Endothelial cell of umbilical vein (primary cell): ENCODE data around the gene CD160. TPM values are rescaled to one million over a fixed set of nuclear protein-coding genes. Genes with fewer than 3 reads are reported as not detected.

ENCODE experiments used
- BruUV-seq: library from RNA; stranded (reverse); fragments of 400-500 nt; replicated peaks from 2 replicates; lab custom pipeline; 2021; lab: Mats Ljungman, UMichigan
- CTCF ChIA-PET: fragments of 300-600, 350-600 bp; sonication (Branson Sonifier 250); formaldehyde crosslinking; loops from one replicate; lab custom pipeline; 2021; ENCODE audit warnings: antibody characterized with exemption, inconsistent platforms; lab: Charles Lee
- POLR2A ChIA-PET: fragments of 300-600, 350-600 bp; sonication (Branson Sonifier 250); formaldehyde crosslinking; loops from one replicate; lab custom pipeline; 2021; ENCODE audit warnings: antibody characterized with exemption, inconsistent platforms; lab: Charles Lee
- DNase-seq: peaks from one replicate; pipeline ENCODE4 v3.0.0-alpha.2; 2011; ENCODE audit warnings: low read depth, low spot score
- FAIRE-seq: peaks from 2 replicates; lab custom pipeline; 2011; peaks lifted over from hg19 to GRCh38; lab: Jason Lieb, UNC
- H2AFZ ChIP-seq: 2 replicates; pipeline ENCODE4 v1.6.0; 2012; ENCODE audit warnings: low read depth, low read length, control low read depth, inconsistent platforms
- H3K27ac ChIP-seq: 2 replicates; pipeline ENCODE4 v1.5.1; 2011; ENCODE audit warnings: low read depth, mild to moderate bottlenecking, control low read depth, low read length, moderate library complexity; ENCODE audit not compliant: insufficient read depth
- H3K27me3 ChIP-seq, 2 experiments: 2 replicates each; pipeline versions ENCODE4 v1.6.0 to v1.6.1; 2011; ENCODE audit warnings: low read length in 2 of 2, mixed read lengths in 1 of 2; ENCODE audit not compliant: control insufficient read depth in 2 of 2, insufficient read depth in 2 of 2
- H3K36me3 ChIP-seq, 2 experiments: 2 replicates in 1 of 2; 3 replicates in 1 of 2; pipeline ENCODE4 v1.5.1; 2011; ENCODE audit warnings: low read length in 2 of 2, mild to moderate bottlenecking in 1 of 2, moderate library complexity in 1 of 2; ENCODE audit not compliant: control insufficient read depth in 2 of 2, insufficient read depth in 2 of 2; ENCODE audit errors: extremely low read depth in 1 of 2
- H3K4me1 ChIP-seq: 3 replicates; pipeline ENCODE4 v1.5.1; 2011; ENCODE audit warnings: mild to moderate bottlenecking, low read length; ENCODE audit not compliant: control insufficient read depth, insufficient read depth; ENCODE audit errors: extremely low read depth
- H3K4me2 ChIP-seq: 2 replicates; pipeline ENCODE4 v1.6.1; 2011; ENCODE audit warnings: low read length, control low read depth, mixed read lengths; ENCODE audit not compliant: insufficient read depth
- H3K4me3 ChIP-seq, 3 experiments: fragments of 200-600 bp in 1 of 3; sonication (generic), shearing (Covaris generic) in 1 of 3; replicated peaks in 1 of 3; 2 replicates each; pipeline ENCODE4 v1.5.1; 2011 to 2016; ENCODE audit warnings: control low read depth in 3 of 3, low read length in 3 of 3, mild to moderate bottlenecking in 2 of 3, inconsistent platforms in 1 of 3, low read depth in 1 of 3, moderate library complexity in 1 of 3; ENCODE audit not compliant: insufficient read depth in 1 of 3
- H3K79me2 ChIP-seq: 2 replicates; pipeline ENCODE4 v1.6.0; 2012; ENCODE audit warnings: low read length, inconsistent platforms; ENCODE audit not compliant: control insufficient read depth, insufficient read depth
- H3K9ac ChIP-seq: replicated peaks from 2 replicates; pipeline ENCODE3; 2011; ENCODE audit warnings: low read length, control low read depth; ENCODE audit not compliant: insufficient read depth; ENCODE audit errors: extremely low read depth
- H3K9me1 ChIP-seq: replicated peaks from 3 replicates; pipeline ENCODE4 v1.6.0; 2011; ENCODE audit warnings: mild to moderate bottlenecking, low read length; ENCODE audit not compliant: control insufficient read depth, insufficient read depth; ENCODE audit errors: extremely low read depth
- H3K9me3 ChIP-seq: replicated peaks from 2 replicates; pipeline ENCODE4 v1.5.1; 2012; ENCODE audit warnings: low read length, inconsistent platforms; ENCODE audit not compliant: control insufficient read depth, insufficient read depth
- H4K20me1 ChIP-seq: replicated peaks from 2 replicates; pipeline ENCODE3; 2011; ENCODE audit warnings: mild to moderate bottlenecking, low read length; ENCODE audit not compliant: control insufficient read depth, insufficient read depth; ENCODE audit errors: extremely low read depth
- EZH2 ChIP-seq: IDR thresholded peaks from 2 replicates; pipeline ENCODE4 v1.6.1; 2012; ENCODE audit warnings: borderline replicate concordance, low read depth, mild to moderate bottlenecking, moderate library complexity, low read length, inconsistent platforms; ENCODE audit not compliant: severe bottlenecking
- FOS ChIP-seq: IDR thresholded peaks from 2 replicates; pipeline ENCODE4 v1.6.1; 2011; ENCODE audit warnings: mild to moderate bottlenecking, low read length, moderate library complexity, borderline replicate concordance; ENCODE audit not compliant: insufficient read depth
- GATA2 ChIP-seq: IDR thresholded peaks from 2 replicates; pipeline ENCODE4 v1.7.0; 2011; ENCODE audit warnings: low read depth, mild to moderate bottlenecking, moderate library complexity, mixed read lengths, low read length; ENCODE audit not compliant: insufficient read length, insufficient read depth
- JUN ChIP-seq: IDR thresholded peaks from 2 replicates; pipeline ENCODE4 v1.6.1; 2011; ENCODE audit warnings: borderline replicate concordance, low read depth; ENCODE audit not compliant: insufficient read length, insufficient read depth
- MYC ChIP-seq: IDR thresholded peaks from one replicate; pipeline ENCODE4 v1.6.1; 2011; ENCODE audit warnings: mild to moderate bottlenecking, low read depth, low read length
- POLR2A ChIP-seq: IDR thresholded peaks from 2 replicates; pipeline ENCODE4 v1.6.1; 2012; ENCODE audit warnings: low read depth, mild to moderate bottlenecking, control low read depth, low read length
- POLR2AphosphoS5 ChIP-seq: IDR thresholded peaks from 2 replicates; pipeline ENCODE4 v1.6.1; 2012; ENCODE audit warnings: low read depth, mild to moderate bottlenecking, control low read depth, low read length, moderate library complexity; ENCODE audit not compliant: insufficient read depth
- dilution Hi-C: fragments of 300-500 bp; cut with MboI; formaldehyde crosslinking; loops from one replicate; pipeline ENCODE4 v1.15.0; 2019; ENCODE audit warnings: low sequenced_read_pairs; ENCODE audit not compliant: extremely low pct_ligation_motif_present
- intact Hi-C: fragments of 100-400 bp; cut with micrococcal nuclease; formaldehyde crosslinking; loops from one replicate; pipeline ENCODE4 v1.10.0; 2022
- polyA plus RNA-seq, 4 experiments: library from polyadenylated mRNA; depleted of rRNA in 3 of 4; stranded (reverse) in 3 of 4; unstranded in 1 of 4; fragments of >200 nt; gene quantifications; 2 replicates each; pipeline versions ENCODE4 v1.2.1 to v1.2.3, GENCODE V29; 2011 to 2012; ENCODE audit warnings: missing spikeins in 1 of 4
- total RNA-seq: library from RNA; stranded (reverse); gene quantifications from 2 replicates; pipeline ENCODE4 v1.2.3, GENCODE V29; 2021
- TF ChIP-seq, protein P1 (sequence below), 2 donors: IDR thresholded peaks; 1 replicate in 1 of 2; 2 replicates in 1 of 2; pipeline ENCODE4 v1.5.1; 2011; ENCODE audit warnings: low read length in 2 of 2, mild to moderate bottlenecking in 2 of 2, moderate library complexity in 2 of 2, control low read depth in 1 of 2, inconsistent platforms in 1 of 2, low read depth in 1 of 2; ENCODE audit not compliant: insufficient read depth in 1 of 2; ENCODE audit errors: extremely low read depth in 1 of 2
- TF ChIP-seq, protein P2 (sequence below): IDR thresholded peaks from 2 replicates; pipeline ENCODE4 v1.6.1; 2011; ENCODE audit not compliant: insufficient read depth, insufficient read length

The CD160 gene
- total and polyA plus RNA-seq, 2 donors (not counting 3 experiments of a cell fraction or from before 2014, with no cell fraction given) = not detected

DNA sequence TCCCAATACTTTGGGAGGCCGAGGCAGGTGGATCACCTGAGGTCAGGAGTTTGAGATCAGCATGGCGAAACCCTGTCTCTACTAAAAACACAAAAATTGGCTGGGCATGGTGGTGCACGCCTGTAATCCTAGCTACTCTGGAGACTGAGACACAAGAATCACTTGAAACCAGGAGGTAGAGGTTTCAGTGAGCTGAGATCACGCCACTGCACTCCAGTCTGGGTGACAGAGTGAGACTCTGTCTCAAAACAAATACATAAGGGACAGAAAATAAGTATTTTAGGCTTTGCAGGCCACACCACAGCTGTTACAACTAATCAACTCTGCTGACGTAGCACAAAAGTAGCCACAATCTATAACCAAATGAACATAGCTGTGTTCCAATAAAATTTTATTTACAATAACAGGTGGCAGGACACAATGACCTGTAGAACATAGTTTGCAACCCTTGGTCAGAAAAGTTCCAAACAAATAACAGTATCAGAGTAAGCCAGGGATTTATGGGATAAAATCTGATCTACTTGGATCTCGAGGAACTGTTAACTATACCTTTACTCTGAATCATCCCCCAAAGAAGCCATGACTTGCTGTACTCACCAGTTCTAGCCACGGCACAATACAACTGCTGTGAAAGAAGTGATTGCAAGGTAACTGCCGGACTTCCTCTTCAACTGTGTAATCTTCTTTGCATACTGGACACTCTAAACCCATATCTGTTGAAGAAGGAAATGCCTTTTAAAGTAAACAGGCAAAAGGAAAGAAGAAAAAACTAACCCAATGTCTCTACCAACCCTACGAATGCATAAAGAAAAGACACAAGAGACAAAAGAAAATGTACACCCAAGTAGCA is 28.3 kb downstream of the CD160 start:
- BruUV-seq = no TSS peak
- no peaks in the 10 kb centered on the region for H4K20me1 ChIP-seq
- no peak overlapping the region for H3K4me3 ChIP-seq
- H3K9ac ChIP-seq = no peak overlapping the region
- ChIA-PET CTCF (interaction anchor here (0.9 to 1.6 kb wide), 2 partner anchors 10 to 232 kb away, joined by 3 to 6 read pairs; no protein-coding TSS in a partner anchor), POLR2A (interaction anchor here (0.6 kb wide), 1 partner anchor 46 kb away, joined by 8 read pairs; no protein-coding TSS in a partner anchor)
- dilution Hi-C loops (no loop called here), intact Hi-C loops (no loop called here)
- TF ChIP-seq, protein P1, sequence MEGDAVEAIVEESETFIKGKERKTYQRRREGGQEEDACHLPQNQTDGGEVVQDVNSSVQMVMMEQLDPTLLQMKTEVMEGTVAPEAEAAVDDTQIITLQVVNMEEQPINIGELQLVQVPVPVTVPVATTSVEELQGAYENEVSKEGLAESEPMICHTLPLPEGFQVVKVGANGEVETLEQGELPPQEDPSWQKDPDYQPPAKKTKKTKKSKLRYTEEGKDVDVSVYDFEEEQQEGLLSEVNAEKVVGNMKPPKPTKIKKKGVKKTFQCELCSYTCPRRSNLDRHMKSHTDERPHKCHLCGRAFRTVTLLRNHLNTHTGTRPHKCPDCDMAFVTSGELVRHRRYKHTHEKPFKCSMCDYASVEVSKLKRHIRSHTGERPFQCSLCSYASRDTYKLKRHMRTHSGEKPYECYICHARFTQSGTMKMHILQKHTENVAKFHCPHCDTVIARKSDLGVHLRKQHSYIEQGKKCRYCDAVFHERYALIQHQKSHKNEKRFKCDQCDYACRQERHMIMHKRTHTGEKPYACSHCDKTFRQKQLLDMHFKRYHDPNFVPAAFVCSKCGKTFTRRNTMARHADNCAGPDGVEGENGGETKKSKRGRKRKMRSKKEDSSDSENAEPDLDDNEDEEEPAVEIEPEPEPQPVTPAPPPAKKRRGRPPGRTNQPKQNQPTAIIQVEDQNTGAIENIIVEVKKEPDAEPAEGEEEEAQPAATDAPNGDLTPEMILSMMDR (IDR thresholded peaks at IDR 0.05; ENCODE audit: extremely low read depth in 1 of 2, insufficient read depth in 1 of 2, low read depth in 1 of 2, low read length in 2 of 2) = no peak
- TF ChIP-seq GATA2 = no peak
- no peak for TF ChIP-seq EZH2
- no peak for TF ChIP-seq POLR2A
- no peak for TF ChIP-seq MYC
- TF ChIP-seq, protein P2, sequence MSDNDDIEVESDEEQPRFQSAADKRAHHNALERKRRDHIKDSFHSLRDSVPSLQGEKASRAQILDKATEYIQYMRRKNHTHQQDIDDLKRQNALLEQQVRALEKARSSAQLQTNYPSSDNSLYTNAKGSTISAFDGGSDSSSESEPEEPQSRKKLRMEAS = no peak
- TF ChIP-seq FOS = no peak
- no peak for TF ChIP-seq JUN
- TF ChIP-seq POLR2AphosphoS5 = no peak
- DNase-seq (no peak), FAIRE-seq (peak; percentile 61)
- H3K27ac ChIP-seq = no peak overlapping the region
- H3K36me3 ChIP-seq = peaks cover 16 to 19% of the 10 kb centered on the region in 2 experiments
- H3K4me2 ChIP-seq = no peak overlapping the region
- no peaks in the 10 kb centered on the region for H3K9me3 ChIP-seq
- H3K79me2 ChIP-seq = no peaks in the 10 kb centered on the region
- no peak overlapping the region for H2AFZ ChIP-seq
- H3K27me3 ChIP-seq = no peaks in the 10 kb centered on the region
- H3K9me1 ChIP-seq = no peaks in the 10 kb centered on the region
- peaks cover 13% of the 10 kb centered on the region for H3K4me1 ChIP-seq
